GM21825 (cell line): ENCODE measurements around the gene GFOD1.
"Not testable (repeated sequence)": the region's sequence is repeated elsewhere in the genome, so short reads cannot be mapped to it uniquely, and the experiment has no call there.

Source experiments
- ATAC-seq: cut with Tn5 transposase; IDR thresholded peaks from one replicate; pipeline ENCODE4 v1.9.1; 2021; ENCODE audit warnings: mild to moderate bottlenecking, moderate library complexity; ENCODE audit not compliant: unreplicated experiment

GFOD1 gene

DNA sequence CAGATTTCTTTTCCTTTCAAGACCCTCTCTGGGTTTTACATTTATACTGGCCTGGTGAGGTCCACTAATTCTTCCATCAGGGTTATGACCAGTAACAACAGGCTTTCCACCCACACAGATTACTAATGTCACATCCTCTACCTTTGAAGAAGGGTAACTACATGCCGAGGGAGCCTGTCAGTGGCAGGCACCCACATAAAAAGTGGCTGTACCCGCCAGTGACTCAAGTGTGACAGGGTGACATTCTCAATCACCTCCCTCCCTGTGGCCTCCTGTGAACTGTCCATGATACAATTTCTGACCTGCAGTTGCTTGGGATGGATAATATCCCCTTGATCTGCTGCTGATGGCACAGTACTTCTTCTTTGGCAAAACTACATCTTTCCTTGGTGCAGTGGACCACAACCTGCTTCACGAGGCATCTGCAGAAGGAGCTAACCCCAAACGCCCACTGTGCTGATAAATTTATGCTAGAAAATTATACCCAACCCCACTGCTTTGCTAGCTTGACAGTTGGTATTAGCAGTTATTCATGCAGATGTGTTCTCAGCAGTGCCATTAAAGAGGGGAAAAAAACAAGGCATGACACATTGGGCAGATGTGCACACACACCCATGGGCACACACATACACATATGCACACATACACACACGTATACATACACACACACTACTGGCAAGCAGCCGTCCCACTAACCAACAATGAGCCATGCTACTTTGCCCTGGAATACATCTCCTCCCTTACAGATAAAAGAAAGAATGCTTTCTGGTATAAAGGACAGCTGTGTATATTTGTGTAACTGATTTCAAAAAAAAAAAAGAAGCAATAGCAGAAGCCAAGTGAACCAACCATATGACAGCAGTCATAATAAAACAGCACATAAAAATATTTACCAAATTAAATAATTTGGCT is 20.8 kb downstream of the GFOD1 start:
- ATAC-seq: no peak

- no peak for ATAC-seq
Measured at GRCh38 chr6:13465734-13466133, 21.7 kb downstream of the GFOD1 start.

DNA sequence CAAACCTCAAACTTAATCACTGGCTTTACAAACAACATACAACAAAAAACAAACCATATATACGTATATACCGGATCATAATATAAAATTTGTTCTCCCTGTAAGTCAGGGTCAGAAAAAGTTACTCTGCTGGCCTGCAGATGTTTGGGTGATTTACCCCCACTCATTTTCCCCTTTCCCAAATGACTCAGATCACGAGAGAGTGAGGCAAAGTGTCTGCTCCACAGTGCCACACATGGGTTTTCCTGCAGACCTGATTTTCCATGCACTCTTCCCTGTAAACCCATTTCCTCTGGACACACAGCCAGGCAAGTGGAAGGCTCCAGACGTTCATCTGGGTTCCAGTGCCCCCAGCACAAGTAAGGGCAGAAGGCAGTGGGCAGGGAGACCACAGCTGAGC is 23.5 kb downstream of the GFOD1 start:
- ATAC-seq: no peak

- no peak for ATAC-seq
Measured at GRCh38 chr6:13463328-13463717, 24.1 kb downstream of the GFOD1 start.

GRCh38 chr6:13462458-13463327 is 24.7 kb downstream of the GFOD1 start:
- no peak for ATAC-seq

DNA sequence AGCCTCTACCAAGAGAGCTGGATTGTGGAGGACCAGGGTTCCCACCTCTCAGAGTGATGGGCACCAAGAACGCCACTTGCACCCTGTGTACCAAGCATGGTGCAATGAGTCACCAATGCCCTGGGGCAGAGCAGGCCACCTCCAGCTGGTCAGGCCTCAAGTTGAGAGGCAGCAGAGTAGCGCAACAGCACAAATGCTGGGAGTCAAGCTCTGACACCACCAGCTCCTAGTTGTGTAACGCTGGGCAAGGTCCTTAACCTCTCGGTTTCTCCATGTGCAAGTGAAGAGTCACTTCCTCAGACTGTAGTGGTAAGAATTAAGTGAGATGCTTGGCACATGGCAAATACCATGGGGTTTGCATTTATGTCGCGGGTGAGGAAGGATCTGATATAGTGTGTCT is 25.6 kb downstream of the GFOD1 start:
- no peak for ATAC-seq

- no peak for ATAC-seq
Measured at GRCh38 chr6:13461307-13461706, 26.1 kb downstream of the GFOD1 start.

GRCh38 chr6:13460289-13460688 is 27.1 kb downstream of the GFOD1 start:
- not testable (repeated sequence) for ATAC-seq

- ATAC-seq: no peak
Measured at GRCh38 chr6:13457577-13457976, 29.8 kb downstream of the GFOD1 start.

GRCh38 chr6:13455552-13455966 is 31.8 kb downstream of the GFOD1 start:
- ATAC-seq: no peak

GRCh38 chr6:13454286-13455221 is 32.8 kb downstream of the GFOD1 start:
- ATAC-seq: peak; percentile 35

- no peak for ATAC-seq
Measured at GRCh38 chr6:13453771-13454251, 33.6 kb downstream of the GFOD1 start.

- no peak for ATAC-seq
Measured at GRCh38 chr6:13453153-13453552, 34.2 kb downstream of the GFOD1 start.

- no peak for ATAC-seq
Measured at GRCh38 chr6:13452346-13453117, 34.9 kb downstream of the GFOD1 start.

- no peak for ATAC-seq
Measured at GRCh38 chr6:13451181-13451895, 36.1 kb downstream of the GFOD1 start.

DNA sequence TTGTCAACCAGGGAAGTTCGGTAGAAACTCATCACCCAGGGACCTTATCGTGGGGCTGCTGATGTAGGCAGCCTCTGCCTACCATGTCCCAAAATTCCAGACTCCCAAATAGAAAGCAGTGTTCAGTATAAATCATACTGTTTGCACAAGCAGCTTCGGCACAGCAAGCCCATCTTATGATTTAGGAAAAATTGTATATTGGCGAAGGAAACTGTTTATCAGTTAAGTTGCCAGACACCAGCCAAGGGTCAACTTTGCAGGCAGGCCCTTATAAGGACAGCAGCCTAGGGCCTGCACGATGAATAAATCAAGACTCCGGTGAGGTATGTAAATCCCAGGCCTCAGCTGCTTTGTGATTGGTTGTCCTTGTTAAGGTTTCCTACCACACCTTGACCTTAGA is 36.8 kb downstream of the GFOD1 start:
- no peak for ATAC-seq

DNA sequence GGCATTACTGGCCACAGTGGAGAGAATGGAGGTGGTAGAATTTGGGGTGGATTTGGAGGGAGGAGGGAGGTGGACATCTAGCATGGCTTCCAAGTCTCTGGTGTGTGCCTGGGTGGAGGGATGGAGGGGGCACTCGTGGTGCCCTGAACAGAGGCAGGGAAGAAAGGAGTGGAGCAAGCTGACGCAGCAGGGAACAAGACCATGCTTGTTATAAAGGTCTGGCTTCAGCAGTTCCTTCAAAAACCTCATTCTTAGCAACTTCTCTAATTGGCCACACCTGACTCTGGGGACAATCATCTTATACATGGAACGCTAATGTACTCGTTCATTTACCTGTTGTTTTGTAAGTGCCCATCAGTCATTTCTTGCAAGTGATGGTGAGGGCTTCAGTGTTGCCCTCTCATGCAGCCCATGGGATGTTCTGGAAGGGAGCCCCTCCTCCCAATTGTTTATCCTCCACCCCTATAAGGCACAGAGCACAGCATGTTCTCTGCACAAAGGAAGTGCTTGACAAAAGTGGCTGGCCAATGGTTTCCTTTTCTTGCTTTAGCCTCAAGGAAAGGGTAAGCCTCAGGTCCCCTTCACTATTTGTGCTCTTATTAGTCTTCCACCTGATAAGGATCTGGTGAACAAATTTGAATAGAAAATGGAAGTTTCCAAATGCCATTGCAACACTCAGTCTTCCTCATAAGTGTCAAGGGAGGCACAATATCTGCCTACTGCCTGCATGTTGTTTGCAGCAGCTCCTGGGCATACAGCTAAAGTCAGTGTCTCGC is 39.3 kb downstream of the GFOD1 start:
- no peak for ATAC-seq

- no peak for ATAC-seq
Measured at GRCh38 chr6:13446381-13446780, 41.0 kb downstream of the GFOD1 start.
